Measurements from ENCODE around the gene RAD51B. TPM values are rescaled to one million over a fixed set of nuclear protein-coding genes. Genes with fewer than 3 reads are reported as not detected.

Gene RAD51B
- total RNA-seq, 1 experiment from 2014 or later, result 14.2 TPM

DNA sequence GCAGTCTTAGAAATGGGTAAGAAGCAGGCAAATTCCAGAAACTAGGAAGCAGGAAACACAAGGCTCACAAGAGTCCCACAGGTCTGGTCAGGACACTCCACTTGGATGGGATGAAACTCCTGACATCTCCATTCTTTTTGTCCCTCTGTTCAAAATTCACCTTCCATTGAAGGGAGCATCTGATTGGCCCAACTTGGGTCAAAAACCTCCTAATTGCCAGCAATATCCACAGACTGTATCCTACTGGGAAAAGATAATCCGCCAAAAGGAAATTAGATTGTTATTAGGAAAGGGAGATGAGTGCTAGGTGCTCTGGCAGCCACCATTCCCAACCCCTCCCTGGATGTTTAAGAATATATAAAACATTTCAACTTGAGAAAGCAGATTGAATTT is 716.4 kb downstream of the RAD51B start:
- H3K9me3 Mint-ChIP-seq, result peaks cover 8% of the 10 kb centered on the region
- no peaks in the 10 kb centered on the region for H3K27me3 Mint-ChIP-seq (ENCODE audit: low read depth)

DNA sequence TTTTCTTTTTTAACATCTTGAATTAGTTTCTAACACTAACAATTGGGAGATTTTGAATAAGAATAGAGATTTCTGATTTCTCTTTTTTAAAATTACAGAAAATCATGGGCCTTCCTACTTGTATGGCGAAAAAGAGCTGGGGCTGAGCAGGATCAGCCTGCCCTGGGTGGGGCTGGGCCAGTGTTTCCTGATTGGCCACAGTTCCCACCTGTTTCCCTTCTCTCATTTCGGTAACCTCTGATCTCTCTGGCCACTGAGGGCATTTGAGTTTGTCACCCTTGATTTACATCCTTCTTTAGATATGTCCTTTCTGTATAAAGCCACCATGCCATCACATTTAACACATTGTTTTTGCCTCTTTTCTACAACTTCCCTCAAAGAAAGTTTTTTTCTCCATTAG is 719.1 kb downstream of the RAD51B start:
- POLR2A ChIA-PET, result interaction anchor here (0.8 to 1.1 kb wide), 2 partner anchors 17 to 134 kb away, joined by 3 read pairs; no protein-coding TSS in a partner anchor
- CTCF ChIA-PET, result interaction anchor here (1.2 kb wide), 1 partner anchor 47 kb away, joined by 3 read pairs; no protein-coding TSS in a partner anchor
- H3K4me1 Mint-ChIP-seq, result peaks cover 11% of the 10 kb centered on the region
- DNase-seq (ENCODE audit: low spot score), result no peak
- no peaks in the 10 kb centered on the region for H3K36me3 Mint-ChIP-seq
- H3K4me3 Mint-ChIP-seq, result no peak overlapping the region
- TF ChIP-seq, protein P1, sequence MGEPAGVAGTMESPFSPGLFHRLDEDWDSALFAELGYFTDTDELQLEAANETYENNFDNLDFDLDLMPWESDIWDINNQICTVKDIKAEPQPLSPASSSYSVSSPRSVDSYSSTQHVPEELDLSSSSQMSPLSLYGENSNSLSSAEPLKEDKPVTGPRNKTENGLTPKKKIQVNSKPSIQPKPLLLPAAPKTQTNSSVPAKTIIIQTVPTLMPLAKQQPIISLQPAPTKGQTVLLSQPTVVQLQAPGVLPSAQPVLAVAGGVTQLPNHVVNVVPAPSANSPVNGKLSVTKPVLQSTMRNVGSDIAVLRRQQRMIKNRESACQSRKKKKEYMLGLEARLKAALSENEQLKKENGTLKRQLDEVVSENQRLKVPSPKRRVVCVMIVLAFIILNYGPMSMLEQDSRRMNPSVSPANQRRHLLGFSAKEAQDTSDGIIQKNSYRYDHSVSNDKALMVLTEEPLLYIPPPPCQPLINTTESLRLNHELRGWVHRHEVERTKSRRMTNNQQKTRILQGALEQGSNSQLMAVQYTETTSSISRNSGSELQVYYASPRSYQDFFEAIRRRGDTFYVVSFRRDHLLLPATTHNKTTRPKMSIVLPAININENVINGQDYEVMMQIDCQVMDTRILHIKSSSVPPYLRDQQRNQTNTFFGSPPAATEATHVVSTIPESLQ (CRISPR knock-in tag; IDR thresholded peaks at IDR 0.05), result no peak
- TF ChIP-seq, protein P2, sequence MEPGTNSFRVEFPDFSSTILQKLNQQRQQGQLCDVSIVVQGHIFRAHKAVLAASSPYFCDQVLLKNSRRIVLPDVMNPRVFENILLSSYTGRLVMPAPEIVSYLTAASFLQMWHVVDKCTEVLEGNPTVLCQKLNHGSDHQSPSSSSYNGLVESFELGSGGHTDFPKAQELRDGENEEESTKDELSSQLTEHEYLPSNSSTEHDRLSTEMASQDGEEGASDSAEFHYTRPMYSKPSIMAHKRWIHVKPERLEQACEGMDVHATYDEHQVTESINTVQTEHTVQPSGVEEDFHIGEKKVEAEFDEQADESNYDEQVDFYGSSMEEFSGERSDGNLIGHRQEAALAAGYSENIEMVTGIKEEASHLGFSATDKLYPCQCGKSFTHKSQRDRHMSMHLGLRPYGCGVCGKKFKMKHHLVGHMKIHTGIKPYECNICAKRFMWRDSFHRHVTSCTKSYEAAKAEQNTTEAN (CRISPR knock-in tag; IDR thresholded peaks at IDR 0.05), result no peak
- TF ChIP-seq TP53 (CRISPR knock-in tag; IDR thresholded peaks at IDR 0.05) (no peak), ZNF138 (CRISPR knock-in tag; conservative IDR thresholded peaks at IDR 0.05) (no peak), NFYB (CRISPR knock-in tag; conservative IDR thresholded peaks at IDR 0.05; ENCODE audit: low read depth) (peak; percentile 52; the same call in 1 of the 2 replicates)
- no peak overlapping the region for H3K27ac Mint-ChIP-seq
- H3K27me3 Mint-ChIP-seq (ENCODE audit: low read depth), result no peaks in the 10 kb centered on the region
- ATAC-seq, result no peak
- H3K9me3 Mint-ChIP-seq, result no peaks in the 10 kb centered on the region

More for the DNA sequence above, 716.4 kb downstream of the RAD51B start:
- H3K36me3 Mint-ChIP-seq, result peaks cover 3% of the 10 kb centered on the region
- no peak overlapping the region for H3K27ac Mint-ChIP-seq
- H3K4me1 Mint-ChIP-seq, result peaks cover 11% of the 10 kb centered on the region
- no peak for DNase-seq (ENCODE audit: low spot score)
- no peak for TF ChIP-seq PRRX2 (CRISPR knock-in tag; IDR thresholded peaks at IDR 0.05)
- TF ChIP-seq, protein P3, sequence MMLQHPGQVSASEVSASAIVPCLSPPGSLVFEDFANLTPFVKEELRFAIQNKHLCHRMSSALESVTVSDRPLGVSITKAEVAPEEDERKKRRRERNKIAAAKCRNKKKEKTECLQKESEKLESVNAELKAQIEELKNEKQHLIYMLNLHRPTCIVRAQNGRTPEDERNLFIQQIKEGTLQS (CRISPR knock-in tag; conservative IDR thresholded peaks at IDR 0.05), result no peak
- TF ChIP-seq, protein P4, sequence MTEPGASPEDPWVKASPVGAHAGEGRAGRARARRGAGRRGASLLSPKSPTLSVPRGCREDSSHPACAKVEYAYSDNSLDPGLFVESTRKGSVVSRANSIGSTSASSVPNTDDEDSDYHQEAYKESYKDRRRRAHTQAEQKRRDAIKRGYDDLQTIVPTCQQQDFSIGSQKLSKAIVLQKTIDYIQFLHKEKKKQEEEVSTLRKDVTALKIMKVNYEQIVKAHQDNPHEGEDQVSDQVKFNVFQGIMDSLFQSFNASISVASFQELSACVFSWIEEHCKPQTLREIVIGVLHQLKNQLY (CRISPR knock-in tag; IDR thresholded peaks at IDR 0.05), result no peak
- TF ChIP-seq, protein P5, sequence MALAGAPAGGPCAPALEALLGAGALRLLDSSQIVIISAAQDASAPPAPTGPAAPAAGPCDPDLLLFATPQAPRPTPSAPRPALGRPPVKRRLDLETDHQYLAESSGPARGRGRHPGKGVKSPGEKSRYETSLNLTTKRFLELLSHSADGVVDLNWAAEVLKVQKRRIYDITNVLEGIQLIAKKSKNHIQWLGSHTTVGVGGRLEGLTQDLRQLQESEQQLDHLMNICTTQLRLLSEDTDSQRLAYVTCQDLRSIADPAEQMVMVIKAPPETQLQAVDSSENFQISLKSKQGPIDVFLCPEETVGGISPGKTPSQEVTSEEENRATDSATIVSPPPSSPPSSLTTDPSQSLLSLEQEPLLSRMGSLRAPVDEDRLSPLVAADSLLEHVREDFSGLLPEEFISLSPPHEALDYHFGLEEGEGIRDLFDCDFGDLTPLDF (CRISPR knock-in tag; IDR thresholded peaks at IDR 0.05), result no peak
- no peak for TF ChIP-seq MYBL2 (CRISPR knock-in tag; IDR thresholded peaks at IDR 0.05)
- TF ChIP-seq, protein P6, sequence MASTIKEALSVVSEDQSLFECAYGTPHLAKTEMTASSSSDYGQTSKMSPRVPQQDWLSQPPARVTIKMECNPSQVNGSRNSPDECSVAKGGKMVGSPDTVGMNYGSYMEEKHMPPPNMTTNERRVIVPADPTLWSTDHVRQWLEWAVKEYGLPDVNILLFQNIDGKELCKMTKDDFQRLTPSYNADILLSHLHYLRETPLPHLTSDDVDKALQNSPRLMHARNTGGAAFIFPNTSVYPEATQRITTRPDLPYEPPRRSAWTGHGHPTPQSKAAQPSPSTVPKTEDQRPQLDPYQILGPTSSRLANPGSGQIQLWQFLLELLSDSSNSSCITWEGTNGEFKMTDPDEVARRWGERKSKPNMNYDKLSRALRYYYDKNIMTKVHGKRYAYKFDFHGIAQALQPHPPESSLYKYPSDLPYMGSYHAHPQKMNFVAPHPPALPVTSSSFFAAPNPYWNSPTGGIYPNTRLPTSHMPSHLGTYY (CRISPR knock-in tag; IDR thresholded peaks at IDR 0.05), result no peak
- TF ChIP-seq, protein P7, sequence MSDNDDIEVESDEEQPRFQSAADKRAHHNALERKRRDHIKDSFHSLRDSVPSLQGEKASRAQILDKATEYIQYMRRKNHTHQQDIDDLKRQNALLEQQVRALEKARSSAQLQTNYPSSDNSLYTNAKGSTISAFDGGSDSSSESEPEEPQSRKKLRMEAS (CRISPR knock-in tag; IDR thresholded peaks at IDR 0.05), result no peak
- no peak for TF ChIP-seq FOXK1 (CRISPR knock-in tag; IDR thresholded peaks at IDR 0.05)
- no peak for TF ChIP-seq ZBTB21 (CRISPR knock-in tag; IDR thresholded peaks at IDR 0.05; ENCODE audit: borderline replicate concordance)
- TF ChIP-seq IRF2 (CRISPR knock-in tag; IDR thresholded peaks at IDR 0.05; ENCODE audit: borderline replicate concordance, low read depth), result no peak
- TF ChIP-seq, protein P2 (CRISPR knock-in tag; IDR thresholded peaks at IDR 0.05), result no peak
- no peak overlapping the region for H3K4me3 Mint-ChIP-seq
- POLR2A ChIA-PET, result interaction anchor here (0.6 kb wide), 1 partner anchor 165 kb away, joined by 3 read pairs; no protein-coding TSS in a partner anchor
- CTCF ChIA-PET, result no interaction called here
- no peak for ATAC-seq
